GM20431 (cell line): ENCODE measurements around the gene CALHM2.

Source experiments
- in situ Hi-C: fragments of 300-500 bp; cut with MseI, MboI; formaldehyde crosslinking; loops from one replicate; pipeline ENCODE4 v1.15.0; 2020; ENCODE audit warnings: low sequenced_read_pairs; ENCODE audit not compliant: unreplicated experiment

The CALHM2 gene

GRCh38 chr10:103451831-103452505, at the start of gene CALHM2:
Gene CALHM2 (minus strand): TSS chr10:103452370. CDS start chr10:103449941, 2,429 bp downstream.
- in situ Hi-C loops: no loop called here

GRCh38 chr10:103501186-103501585, 49.0 kb upstream of the CALHM2 start:
- in situ Hi-C loops: no loop called here

GRCh38 chr10:103500481-103500880, 48.3 kb upstream of the CALHM2 start:
- in situ Hi-C loops: no loop called here

- in situ Hi-C loops: loop anchor here (25.0 kb wide), 1 partner anchor 663 kb away; the partner anchor contains the start of gene CYP17A1
Measured at GRCh38 chr10:103499881-103500280, 47.7 kb upstream of the CALHM2 start.

- in situ Hi-C loops: loop anchor here (25.0 kb wide), 1 partner anchor 662 kb away; the partner anchor contains the start of gene CYP17A1
Measured at GRCh38 chr10:103498936-103499638, 46.9 kb upstream of the CALHM2 start.

GRCh38 chr10:103497161-103497915, 45.2 kb upstream of the CALHM2 start:
- in situ Hi-C loops: loop anchor here (25.0 kb wide), 1 partner anchor 660 kb away; the partner anchor contains the start of gene CYP17A1

GRCh38 chr10:103495321-103495720, 43.2 kb upstream of the CALHM2 start:
- in situ Hi-C loops: loop anchor here (25.0 kb wide), 1 partner anchor 658 kb away; the partner anchor contains the start of gene CYP17A1

GRCh38 chr10:103493916-103494877, 42.0 kb upstream of the CALHM2 start:
- in situ Hi-C loops: loop anchor here (25.0 kb wide), 1 partner anchor 657 kb away; the partner anchor contains the start of gene CYP17A1

- in situ Hi-C loops: loop anchor here (25.0 kb wide), 1 partner anchor 656 kb away; the partner anchor contains the start of gene CYP17A1
Measured at GRCh38 chr10:103493362-103493915, 41.3 kb upstream of the CALHM2 start, which contains the start of gene NEURL1. Gene NEURL1 (plus strand): TSS chr10:103493705. CDS start chr10:103494388, 683 bp downstream.

- in situ Hi-C loops: loop anchor here (25.0 kb wide), 1 partner anchor 655 kb away; the partner anchor contains the start of gene CYP17A1
Measured at GRCh38 chr10:103492655-103493261, 40.6 kb upstream of the CALHM2 start.

GRCh38 chr10:103491729-103492364, 39.7 kb upstream of the CALHM2 start:
- in situ Hi-C loops: loop anchor here (25.0 kb wide), 1 partner anchor 655 kb away; the partner anchor contains the start of gene CYP17A1

- in situ Hi-C loops: loop anchor here (25.0 kb wide), 1 partner anchor 654 kb away; the partner anchor contains the start of gene CYP17A1
Measured at GRCh38 chr10:103490986-103491314, 38.8 kb upstream of the CALHM2 start.

- in situ Hi-C loops: loop anchor here (25.0 kb wide), 1 partner anchor 650 kb away; the partner anchor contains the start of gene CYP17A1
Measured at GRCh38 chr10:103487410-103487708, 35.2 kb upstream of the CALHM2 start.

- in situ Hi-C loops: loop anchor here (25.0 kb wide), 1 partner anchor 650 kb away; the partner anchor contains the start of gene CYP17A1
Measured at GRCh38 chr10:103486635-103487409, 34.7 kb upstream of the CALHM2 start.

- in situ Hi-C loops: loop anchor here (25.0 kb wide), 1 partner anchor 645 kb away; the partner anchor contains the start of gene CYP17A1
Measured at GRCh38 chr10:103481974-103482531, 29.9 kb upstream of the CALHM2 start.

GRCh38 chr10:103480521-103480920, 28.4 kb upstream of the CALHM2 start:
- in situ Hi-C loops: loop anchor here (25.0 kb wide), 1 partner anchor 643 kb away; the partner anchor contains the start of gene CYP17A1
